CD14-positive monocyte (primary cell): ENCODE measurements around the gene PTPRN2. TPM values are rescaled to one million over a fixed set of nuclear protein-coding genes. Genes with fewer than 3 reads are reported as not detected.

Experiments
- DNase-seq, 3 donors: peaks; one replicate each; pipeline ENCODE4 v3.0.0-alpha.2; 2011 to 2022
- H2AFZ ChIP-seq: 2 replicates; pipeline ENCODE4 v1.6.0; 2012; ENCODE audit warnings: mild to moderate bottlenecking, low read depth, low read length, inconsistent platforms; ENCODE audit not compliant: insufficient read depth, poor library complexity, severe bottlenecking
- H3K27ac ChIP-seq, 2 donors: 1 replicate in 1 of 2; 2 replicates in 1 of 2; pipeline ENCODE4 v1.5.1; 2012 to 2013; ENCODE audit warnings: low read length in 2 of 2, control low read depth in 1 of 2, inconsistent platforms in 1 of 2, low read depth in 1 of 2, mild to moderate bottlenecking in 1 of 2
- H3K27me3 ChIP-seq, 2 donors: one replicate each; pipeline versions ENCODE4 v1.6.0 to v1.6.1; 2011 to 2013; ENCODE audit warnings: low read length in 2 of 2; ENCODE audit not compliant: control insufficient read depth in 2 of 2, insufficient read depth in 2 of 2
- H3K36me3 ChIP-seq, 2 donors: replicated peaks in 1 of 2; 1 replicate in 1 of 2; 2 replicates in 1 of 2; pipeline versions ENCODE4 v1.5.1 to v1.6.1; 2012 to 2013; ENCODE audit warnings: low read length in 2 of 2, control low read depth in 1 of 2, inconsistent platforms in 1 of 2, mild to moderate bottlenecking in 1 of 2; ENCODE audit not compliant: insufficient read depth in 2 of 2, control insufficient read depth in 1 of 2
- H3K4me1 ChIP-seq, 2 donors: 1 replicate in 1 of 2; 2 replicates in 1 of 2; pipeline versions ENCODE4 v1.5.1 to v1.6.1; 2012 to 2013; ENCODE audit warnings: low read length in 2 of 2, control low read depth in 1 of 2, inconsistent platforms in 1 of 2, mild to moderate bottlenecking in 1 of 2, moderate library complexity in 1 of 2; ENCODE audit not compliant: insufficient read depth in 2 of 2, control insufficient read depth in 1 of 2
- H3K4me2 ChIP-seq: replicated peaks from 2 replicates; pipeline ENCODE3; 2012; ENCODE audit warnings: low read length, moderate library complexity, mild to moderate bottlenecking; ENCODE audit not compliant: poor library complexity, severe bottlenecking; ENCODE audit errors: extremely low read depth
- H3K4me3 ChIP-seq, 3 experiments: fragments of 200-600 bp in 1 of 3; sonication (generic) in 1 of 3; replicated peaks in 1 of 3; 1 replicate in 2 of 3; 2 replicates in 1 of 3; pipeline ENCODE4 v1.5.1; 2011 to 2013; ENCODE audit warnings: low read length in 3 of 3, mild to moderate bottlenecking in 3 of 3, control low read depth in 2 of 3, low read depth in 2 of 3, inconsistent platforms in 1 of 3, moderate library complexity in 1 of 3
- H3K79me2 ChIP-seq: 2 replicates; pipeline ENCODE4 v1.6.0; 2012; ENCODE audit warnings: mild to moderate bottlenecking, control low read depth, inconsistent platforms, low read length, moderate library complexity; ENCODE audit not compliant: insufficient read depth
- H3K9ac ChIP-seq: 2 replicates; pipeline ENCODE4 v1.6.0; 2017; ENCODE audit warnings: low read length, mild to moderate bottlenecking; ENCODE audit not compliant: insufficient read depth, poor library complexity, severe bottlenecking
- H3K9me3 ChIP-seq, 2 donors: replicated peaks in 1 of 2; 1 replicate in 1 of 2; 2 replicates in 1 of 2; pipeline versions ENCODE4 v1.5.1 to v1.6.1; 2012 to 2013; ENCODE audit warnings: low read length in 2 of 2, control low read depth in 1 of 2; ENCODE audit not compliant: control insufficient read depth in 1 of 2, insufficient read depth in 1 of 2
- H4K20me1 ChIP-seq: 2 replicates; pipeline ENCODE4 v1.6.0; 2012; ENCODE audit warnings: mild to moderate bottlenecking, low read length, control low read depth, moderate library complexity; ENCODE audit not compliant: insufficient read depth
- H3K27ac Mint-ChIP-seq, 7 donors: one replicate each; pipeline ENCODE4 v1.8.0; 2020; ENCODE audit warnings: mild to moderate bottlenecking in 7 of 7, mixed read lengths in 7 of 7, moderate library complexity in 6 of 7, inconsistent platforms in 2 of 7
- H3K27me3 Mint-ChIP-seq, 3 donors: one replicate each; pipeline ENCODE4 v1.8.0; 2021 to 2022; ENCODE audit warnings: low read depth in 3 of 3, mild to moderate bottlenecking in 3 of 3, mixed read lengths in 3 of 3, moderate library complexity in 3 of 3, inconsistent platforms in 1 of 3
- H3K36me3 Mint-ChIP-seq, 2 donors: one replicate each; pipeline ENCODE4 v1.8.0; 2020; ENCODE audit warnings: mixed read lengths in 2 of 2, inconsistent platforms in 1 of 2, mild to moderate bottlenecking in 1 of 2
- H3K4me1 Mint-ChIP-seq: one replicate; pipeline ENCODE4 v1.8.0; 2020; ENCODE audit warnings: mild to moderate bottlenecking, mixed read lengths
- H3K4me3 Mint-ChIP-seq, 2 donors: one replicate each; pipeline ENCODE4 v1.8.0; 2020; ENCODE audit warnings: mild to moderate bottlenecking in 2 of 2, mixed read lengths in 2 of 2, moderate library complexity in 1 of 2
- H3K9me3 Mint-ChIP-seq, 7 donors: one replicate each; pipeline ENCODE4 v1.8.0; 2020 to 2022; ENCODE audit warnings: mixed read lengths in 7 of 7, mild to moderate bottlenecking in 6 of 7, moderate library complexity in 6 of 7, inconsistent platforms in 2 of 7
- CTCF ChIP-seq: fragments of 200-600 bp; IDR thresholded peaks from one replicate; pipeline ENCODE4 v1.8.0; 2022; ENCODE audit warnings: antibody characterized with exemption, mild to moderate bottlenecking
- WGBS: methylation state at CpG from one replicate; pipeline ENCODE4 v1.1.5; 2013; ENCODE audit warnings: missing lambda C conversion rate; ENCODE audit not compliant: insufficient coverage; 5-methylcytosine and 5-hydroxymethylcytosine counted together
- intact Hi-C, 2 donors: fragments of 100-400 bp; cut with micrococcal nuclease; formaldehyde crosslinking; loops; one replicate each; pipeline versions ENCODE4 v1.15.0 to v1.15.1; 2023
- polyA plus RNA-seq, 3 donors: library from polyadenylated mRNA; depleted of rRNA in 1 of 3; unstranded in 2 of 3; stranded (reverse) in 1 of 3; fragments of 300-500 nt in 2 of 3; fragments of >200 nt in 1 of 3; fragmentation: Illumina TruSeq in 2 of 3; gene quantifications; 1 replicate in 2 of 3; 2 replicates in 1 of 3; pipeline ENCODE4 v1.2.3, GENCODE V29; 2012 to 2021

PTPRN2 gene
- polyA plus RNA-seq, 3 donors, result 0.25 to 1.4 (median 0.97) TPM

- Histone ChIP-seq H3K9me3 (no peaks in the 10 kb centered on the region), H3K36me3 (no peaks in the 10 kb centered on the region), H3K79me2 (no peaks in the 10 kb centered on the region), H3K9ac (no peak overlapping the region), H4K20me1 (no peaks in the 10 kb centered on the region), H3K27ac (no peak overlapping the region), H3K4me2 (no peak overlapping the region), H2AFZ (no peak overlapping the region), H3K27me3 (no peaks in the 10 kb centered on the region), H3K4me3 (no peak overlapping the region), H3K4me1 (no peaks in the 10 kb centered on the region)
- no peak for TF ChIP-seq CTCF
- DNase-seq, result no peak
- intact Hi-C loops, result no loop called here
- Mint-ChIP-seq H3K9me3 (peaks cover 0 to 8% (median 2%) of the 10 kb centered on the region in 7 donors), H3K4me3 (no peak overlapping the region), H3K36me3 (no peaks in the 10 kb centered on the region), H3K27me3 (peaks cover 6 to 15% (median 15%) of the 10 kb centered on the region in 3 donors), H3K27ac (no peak overlapping the region), H3K4me1 (no peaks in the 10 kb centered on the region)
- WGBS, result 92% methylated on average over 18 of the region's 26 CpGs
Measured at GRCh38 chr7:157619753-157620525, 967.7 kb downstream of the PTPRN2 start.

GRCh38 chr7:157618823-157619606 lies 968.6 kb downstream of the PTPRN2 start:
- peaks cover 12 to 21% (median 20%) of the 10 kb centered on the region in 3 donors for H3K27me3 Mint-ChIP-seq
- no peaks in the 10 kb centered on the region for H3K9me3 ChIP-seq
- H3K4me3 ChIP-seq, result no peak overlapping the region
- no peak overlapping the region for H2AFZ ChIP-seq
- no peak overlapping the region for H3K27ac ChIP-seq
- H3K9ac ChIP-seq, result no peak overlapping the region
- H3K4me1 ChIP-seq, result no peaks in the 10 kb centered on the region
- no peaks in the 10 kb centered on the region for H4K20me1 ChIP-seq
- TF ChIP-seq CTCF, result no peak
- H3K27me3 ChIP-seq, result peaks cover 0 to 7% of the 10 kb centered on the region in 2 donors
- no peak overlapping the region for H3K4me3 Mint-ChIP-seq
- no peaks in the 10 kb centered on the region for H3K4me1 Mint-ChIP-seq
- no peaks in the 10 kb centered on the region for H3K36me3 Mint-ChIP-seq
- intact Hi-C loops, result no loop called here
- no peak overlapping the region for H3K27ac Mint-ChIP-seq
- peaks cover 0 to 11% (median 4%) of the 10 kb centered on the region in 7 donors for H3K9me3 Mint-ChIP-seq
- H3K79me2 ChIP-seq, result no peaks in the 10 kb centered on the region
- WGBS, result 93% methylated on average over 17 of the region's 21 CpGs
- no peak overlapping the region for H3K4me2 ChIP-seq
- no peak for DNase-seq
- H3K36me3 ChIP-seq, result no peaks in the 10 kb centered on the region
